NT2/D1 (cell line): ENCODE results near the gene RBAK.

Experiments used
- SUZ12 ChIP-seq: IDR thresholded peaks from 2 replicates; pipeline ENCODE4 v1.6.1; 2011; ENCODE audit not compliant: insufficient read length, insufficient read depth; ENCODE audit errors: extremely low read depth
- YY1 ChIP-seq: IDR thresholded peaks from 2 replicates; pipeline ENCODE4 v1.6.1; 2011; ENCODE audit not compliant: insufficient read length, insufficient read depth

- TF ChIP-seq SUZ12 = no peak
- no peak for TF ChIP-seq YY1
Observed at GRCh38 chr7:5043661-5044060, 2.0 kb upstream of the RBAK start.
